IPS-NIHi7 (cell line): ENCODE measurements around the gene MARCHF6.
"Not testable (repeated sequence)": the region's sequence is repeated elsewhere in the genome, so short reads cannot be mapped to it uniquely, and the experiment has no call there.

Experiments used
- DNase-seq: peaks from one replicate; pipeline ENCODE4 v3.0.0; 2012; ENCODE audit warnings: mixed read lengths; ENCODE audit errors: extremely low spot score

MARCHF6 gene

GRCh38 chr5:10351199-10351905 lies 2.1 kb upstream of the MARCHF6 start:
- no peak for DNase-seq

- DNase-seq: no peak
These were observed 1.6 kb upstream of the MARCHF6 start for GRCh38 chr5:10351919-10352318.

GRCh38 chr5:10352430-10353240 lies 860 bp upstream of the MARCHF6 start:
- DNase-seq: peak; percentile 29

DNA sequence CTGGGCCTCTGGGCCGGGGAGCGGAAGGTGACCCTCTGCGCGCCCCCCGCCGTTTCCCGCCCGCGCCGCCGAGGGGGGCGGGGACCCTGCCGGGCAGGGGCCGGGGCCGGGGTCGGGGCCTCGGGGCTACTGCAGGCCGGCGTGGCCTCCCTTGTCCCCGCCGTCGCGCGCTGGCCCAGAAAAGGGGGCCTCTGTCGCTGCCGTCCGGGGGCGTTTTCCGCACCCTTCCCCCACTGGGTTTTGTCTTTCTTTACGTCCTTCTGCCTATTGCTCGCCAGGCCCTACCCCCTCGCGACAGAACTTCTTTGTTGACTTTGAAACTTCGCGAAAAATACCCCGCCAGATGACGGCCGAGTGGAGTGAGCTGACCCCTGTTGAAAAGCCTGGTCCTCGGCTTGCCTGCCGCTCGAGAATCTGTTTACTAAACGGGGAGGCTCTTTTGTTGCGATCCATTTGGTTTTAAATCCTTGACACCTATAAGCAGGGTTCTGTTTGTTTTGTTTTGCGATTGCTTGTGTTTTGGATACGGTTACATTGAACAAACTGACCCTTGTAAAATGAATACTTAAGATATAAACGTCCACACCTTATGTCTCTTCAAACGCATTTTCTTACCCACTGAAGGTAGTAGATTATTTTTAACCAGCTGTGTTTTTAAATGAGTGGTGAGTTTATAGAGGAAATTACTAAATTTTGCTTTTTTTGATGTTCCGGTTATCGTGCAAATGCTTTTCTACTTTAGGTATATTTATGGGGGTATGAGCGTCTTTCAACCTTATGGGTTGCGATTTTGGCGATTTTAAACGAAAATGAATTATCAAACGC lies 765 bp downstream of the MARCHF6 start:
- peak; percentile 28 for DNase-seq

- DNase-seq: no peak
These were observed 1.8 kb downstream of the MARCHF6 start for GRCh38 chr5:10355071-10355889.

- DNase-seq: no peak
These were observed 5.5 kb downstream of the MARCHF6 start for GRCh38 chr5:10358999-10359398.

- no peak for DNase-seq
These were observed 7.2 kb downstream of the MARCHF6 start for GRCh38 chr5:10360686-10361085.

GRCh38 chr5:10363519-10364185 lies 10.2 kb downstream of the MARCHF6 start:
- no peak for DNase-seq

DNA sequence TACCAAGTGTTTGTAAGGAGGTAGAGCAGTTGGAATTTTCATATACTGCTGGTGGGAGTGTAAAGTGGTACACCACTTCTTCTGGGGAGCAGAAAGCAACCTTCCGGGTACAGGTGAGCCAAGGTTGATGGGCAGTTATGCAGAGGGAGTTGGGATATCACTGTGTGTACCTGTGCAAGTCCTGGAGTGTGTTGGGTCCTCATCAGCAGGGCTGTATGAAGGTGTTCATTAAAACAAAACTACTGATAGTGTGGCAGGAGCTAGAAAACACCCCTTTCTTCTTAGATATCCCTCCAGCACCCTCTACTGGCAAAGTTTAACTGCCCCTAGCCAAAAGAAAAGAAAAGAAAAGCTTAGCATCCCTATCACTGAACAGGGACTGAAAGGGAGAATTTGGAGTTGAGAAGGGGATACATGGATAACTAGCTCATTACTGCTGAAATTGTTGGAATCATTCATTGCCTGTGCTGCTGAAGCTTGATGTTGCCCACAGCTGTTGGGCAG lies 10.7 kb downstream of the MARCHF6 start:
- DNase-seq: no peak

DNA sequence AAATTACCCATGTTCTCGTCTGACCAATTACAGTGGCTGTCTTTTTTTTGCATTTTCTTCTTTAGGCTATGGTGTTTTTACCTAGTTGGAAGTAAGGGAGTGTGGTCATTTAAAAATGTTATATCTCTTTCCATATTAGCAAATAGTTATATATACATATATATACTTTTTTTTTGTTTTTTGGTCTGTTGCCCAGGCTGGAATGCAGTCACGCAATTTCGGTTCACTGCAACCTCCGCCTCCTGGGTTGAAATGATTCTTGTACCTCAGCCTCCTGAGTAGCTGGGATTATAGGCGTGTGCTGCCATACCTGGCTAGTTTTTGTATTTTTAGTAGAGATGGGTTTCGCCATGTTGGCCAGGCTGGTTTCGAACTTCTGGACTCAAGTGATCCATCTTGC lies 12.3 kb downstream of the MARCHF6 start:
- DNase-seq: no peak

DNA sequence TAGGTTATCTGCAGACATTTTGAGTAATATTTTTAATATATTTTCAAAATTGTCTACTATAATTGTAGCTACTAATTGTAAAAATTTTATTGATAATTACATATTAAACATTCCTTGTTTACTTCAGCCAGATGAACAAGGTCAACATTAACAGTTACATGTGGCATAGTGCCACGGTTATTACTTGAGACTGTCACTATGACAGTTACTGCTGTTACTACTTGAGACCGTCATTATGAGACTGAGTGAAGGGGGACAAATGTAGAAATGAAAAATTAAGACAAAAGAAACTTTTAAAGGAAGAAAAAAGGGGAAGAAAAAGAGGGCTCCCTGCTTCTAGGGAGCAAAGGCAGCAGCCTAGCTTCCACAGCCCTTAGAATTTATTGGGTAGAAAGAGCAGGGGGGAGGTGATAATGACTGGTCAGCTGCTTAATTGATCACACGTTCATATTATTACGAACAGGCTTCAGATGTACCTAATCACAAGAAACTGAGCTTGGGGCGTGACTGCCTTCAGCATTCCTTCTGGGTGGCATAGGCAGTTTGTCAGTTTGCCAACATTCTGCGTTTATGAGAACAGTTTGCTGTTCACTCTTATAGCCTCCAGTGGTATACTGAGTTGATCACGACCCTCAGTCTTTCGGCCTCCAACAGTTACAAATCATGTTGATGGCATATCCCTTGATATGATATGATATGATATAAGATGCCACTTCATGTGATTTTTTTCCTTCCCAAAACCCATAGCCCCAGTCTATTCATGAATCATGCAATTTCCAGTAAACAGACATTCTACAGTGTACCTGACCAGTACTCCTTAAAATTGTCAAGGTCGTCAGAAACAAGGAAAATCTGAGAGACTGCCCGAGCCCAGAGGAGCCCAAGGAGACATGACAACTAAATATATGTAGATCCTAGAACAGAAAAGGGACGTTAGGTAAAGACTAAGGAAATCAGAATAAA lies 13.1 kb downstream of the MARCHF6 start:
- no peak for DNase-seq

- no peak for DNase-seq
These were observed 14.1 kb downstream of the MARCHF6 start for GRCh38 chr5:10367579-10367978.

- DNase-seq: no peak
These were observed 17.4 kb downstream of the MARCHF6 start for GRCh38 chr5:10370931-10371330.

GRCh38 chr5:10371369-10371768 lies 17.9 kb downstream of the MARCHF6 start:
- DNase-seq: not testable (repeated sequence)

DNA sequence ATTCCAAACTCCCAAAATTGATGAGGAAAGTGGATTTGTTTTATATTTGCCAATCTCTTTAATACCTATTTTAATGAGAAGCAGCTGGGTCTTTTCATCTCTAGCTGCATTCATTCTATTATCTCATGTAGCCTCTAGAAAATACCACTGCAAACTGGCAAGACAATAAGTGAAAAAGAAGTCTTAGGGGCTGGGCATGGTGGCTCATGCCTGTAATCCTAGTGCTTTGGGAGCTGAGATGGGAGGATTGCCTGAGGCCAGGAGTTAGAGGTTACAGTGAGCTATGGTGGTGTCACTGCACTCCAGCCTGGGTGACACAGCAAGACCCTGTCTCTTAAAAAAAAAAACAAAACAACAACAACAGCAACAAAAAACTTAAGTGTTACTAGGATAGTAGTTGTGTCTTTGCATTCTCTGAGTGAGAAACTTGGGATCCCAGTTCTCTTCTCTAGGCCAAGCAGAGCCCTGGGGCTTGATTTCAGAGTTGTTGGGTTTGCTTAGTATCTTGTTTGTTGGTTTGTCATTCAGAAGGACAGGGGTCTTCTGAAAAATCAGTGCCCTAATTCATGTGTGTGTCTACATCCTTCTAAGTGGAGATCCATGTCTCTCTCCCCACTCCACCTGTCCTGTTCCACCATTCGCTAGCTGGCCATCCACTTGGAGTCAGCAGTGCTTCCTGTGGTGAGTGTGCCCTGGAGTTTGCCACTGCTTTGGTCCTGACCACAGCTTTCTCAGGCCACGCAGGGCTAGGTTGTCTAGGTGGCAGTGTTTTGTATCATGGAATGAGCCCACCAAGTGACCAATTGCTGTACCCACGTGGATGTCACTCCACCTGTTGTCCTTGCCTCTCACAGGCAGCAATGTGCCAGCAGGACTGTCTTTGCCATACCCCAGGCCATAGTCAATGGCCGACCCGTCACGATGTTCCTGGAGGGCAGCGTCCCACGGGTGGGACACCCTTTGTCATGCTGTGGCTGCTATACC lies 19.5 kb downstream of the MARCHF6 start:
- no peak for DNase-seq

DNA sequence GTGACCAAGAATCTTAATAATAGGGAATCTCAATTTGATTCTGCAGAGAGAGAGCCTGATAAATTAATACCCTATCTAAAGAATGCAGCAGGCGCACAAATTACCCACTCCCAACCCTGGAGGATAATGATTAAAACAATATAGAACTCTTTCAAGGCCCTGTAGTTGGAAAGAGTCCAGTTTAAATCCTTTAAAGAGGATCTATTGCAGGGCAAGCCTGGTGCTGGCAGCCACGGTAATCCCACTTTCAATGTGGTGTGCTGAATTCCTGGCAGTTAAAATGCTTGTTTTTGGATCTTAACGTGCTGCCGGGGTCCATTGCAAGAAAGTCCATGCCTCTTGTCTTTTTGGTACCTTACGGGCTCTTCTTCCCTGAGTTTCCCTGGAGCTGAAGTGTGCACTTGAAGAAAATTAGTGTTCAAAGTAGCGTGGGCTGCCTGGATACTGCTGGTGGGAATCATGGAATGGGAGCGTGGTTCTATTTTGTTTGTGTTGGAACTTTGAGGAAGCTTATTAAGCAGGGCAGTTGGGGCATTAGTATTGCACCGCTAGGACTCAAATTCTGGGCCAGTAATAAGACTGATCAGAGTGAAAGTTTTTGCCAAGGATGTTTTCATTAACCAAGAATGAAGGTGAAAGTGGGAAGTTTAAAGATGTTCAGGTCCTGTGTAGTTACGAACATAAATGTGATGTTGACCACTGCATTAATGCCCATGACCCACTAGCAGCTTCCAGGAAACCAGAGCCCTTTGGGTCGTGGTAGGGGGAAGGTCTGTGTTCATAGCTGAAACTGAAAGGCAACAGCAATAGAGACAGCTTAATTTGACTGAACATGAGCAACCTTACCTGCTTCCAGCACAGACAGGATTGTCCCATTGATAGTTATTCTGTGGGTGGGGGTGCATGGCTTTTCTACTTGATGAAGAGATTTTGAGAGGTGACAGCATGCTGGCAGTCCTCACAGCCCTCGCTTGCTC lies 20.8 kb downstream of the MARCHF6 start:
- no peak for DNase-seq

- DNase-seq: not testable (repeated sequence)
These were observed 21.7 kb downstream of the MARCHF6 start for GRCh38 chr5:10375146-10375545.
